Liver (tissue), 9 donors: ENCODE results near the gene RPS19BP1. TPM values are rescaled to one million over a fixed set of nuclear protein-coding genes. Genes with fewer than 3 reads are reported as not detected.

Experiments used
- DNase-seq: peaks from one replicate; pipeline ENCODE4 v3.0.0-alpha.2; 2017; ENCODE audit warnings: low spot score
- H3K27ac ChIP-seq, 2 donors: one replicate each; pipeline ENCODE4 v1.7.0; 2013; ENCODE audit warnings: inconsistent platforms in 2 of 2, low read length in 2 of 2, control low read depth in 1 of 2, low read depth in 1 of 2, mild to moderate bottlenecking in 1 of 2
- H3K27me3 ChIP-seq, 4 donors: one replicate each; pipeline versions ENCODE4 v1.6.1 to v1.7.0; 2013; ENCODE audit warnings: low read length in 3 of 4, inconsistent platforms in 1 of 4, mild to moderate bottlenecking in 1 of 4, moderate library complexity in 1 of 4; ENCODE audit not compliant: control insufficient read depth in 4 of 4, insufficient read depth in 4 of 4
- H3K36me3 ChIP-seq, 4 donors: one replicate each; pipeline versions ENCODE4 v1.6.1 to v1.7.0; 2013; ENCODE audit warnings: low read length in 3 of 4, mild to moderate bottlenecking in 3 of 4, low read depth in 1 of 4, moderate library complexity in 1 of 4; ENCODE audit not compliant: control insufficient read depth in 4 of 4, insufficient read depth in 3 of 4
- H3K4me1 ChIP-seq, 4 donors: one replicate each; pipeline versions ENCODE4 v1.6.1 to v1.7.0; 2013; ENCODE audit warnings: low read length in 3 of 4, mild to moderate bottlenecking in 3 of 4, moderate library complexity in 1 of 4; ENCODE audit not compliant: control insufficient read depth in 4 of 4, insufficient read depth in 4 of 4
- H3K4me3 ChIP-seq, 3 donors: one replicate each; pipeline versions ENCODE4 v1.6.1 to v1.7.0; 2013; ENCODE audit warnings: low read length in 3 of 3, control low read depth in 1 of 3, low read depth in 1 of 3, mild to moderate bottlenecking in 1 of 3
- H3K9ac ChIP-seq, 2 donors: one replicate each; pipeline ENCODE4 v1.7.0; 2013; ENCODE audit warnings: low read length in 2 of 2, mild to moderate bottlenecking in 2 of 2, moderate library complexity in 2 of 2, control low read depth in 1 of 2, low read depth in 1 of 2
- H3K9me3 ChIP-seq, 4 donors: one replicate each; pipeline versions ENCODE4 v1.6.1 to v1.7.0; 2013; ENCODE audit warnings: low read length in 3 of 4; ENCODE audit not compliant: control insufficient read depth in 4 of 4
- ATF3 ChIP-seq: IDR thresholded peaks from 2 replicates; pipeline ENCODE4 v1.6.1; 2016; ENCODE audit warnings: antibody characterized with exemption
- FOXA2 ChIP-seq: IDR thresholded peaks from 2 replicates; pipeline ENCODE4 v1.6.1; 2016; ENCODE audit warnings: antibody characterized with exemption
- GABPA ChIP-seq, 2 donors: IDR thresholded peaks in 1 of 2; conservative IDR thresholded peaks in 1 of 2; 2 replicates each; pipeline ENCODE4 v1.6.1; 2016; ENCODE audit warnings: antibody characterized with exemption in 2 of 2, mild to moderate bottlenecking in 1 of 2, moderate library complexity in 1 of 2
- HNF4A ChIP-seq, 2 donors: conservative IDR thresholded peaks; 2 replicates each; pipeline ENCODE4 v1.6.1; 2016; ENCODE audit warnings: antibody characterized with exemption in 2 of 2, mild to moderate bottlenecking in 2 of 2
- HNF4G ChIP-seq: IDR thresholded peaks from 2 replicates; pipeline ENCODE4 v1.6.1; 2016; ENCODE audit warnings: antibody characterized with exemption
- JUND ChIP-seq, 2 donors: IDR thresholded peaks; 2 replicates each; pipeline ENCODE4 v1.6.1; 2016; ENCODE audit warnings: antibody characterized with exemption in 2 of 2
- MAX ChIP-seq: IDR thresholded peaks from 2 replicates; pipeline ENCODE4 v1.6.1; 2016; ENCODE audit warnings: antibody characterized with exemption
- NR2F2 ChIP-seq: IDR thresholded peaks from 2 replicates; pipeline ENCODE4 v1.6.1; 2016; ENCODE audit warnings: antibody characterized with exemption
- RAD21 ChIP-seq, 2 donors: IDR thresholded peaks; 2 replicates each; pipeline ENCODE4 v1.6.1; 2016; ENCODE audit warnings: antibody characterized with exemption in 2 of 2, mild to moderate bottlenecking in 2 of 2
- REST ChIP-seq: IDR thresholded peaks from 2 replicates; pipeline ENCODE4 v1.6.1; 2016; ENCODE audit warnings: antibody characterized with exemption, mild to moderate bottlenecking
- RXRA ChIP-seq, 2 donors: IDR thresholded peaks; 2 replicates each; pipeline ENCODE4 v1.6.1; 2017 to 2018; ENCODE audit warnings: antibody characterized with exemption in 2 of 2, mild to moderate bottlenecking in 1 of 2
- SP1 ChIP-seq: IDR thresholded peaks from 2 replicates; pipeline ENCODE4 v1.6.1; 2018; ENCODE audit warnings: antibody characterized with exemption, mild to moderate bottlenecking
- TAF1 ChIP-seq: conservative IDR thresholded peaks from 2 replicates; pipeline ENCODE4 v1.6.1; 2016; ENCODE audit warnings: antibody characterized with exemption, mild to moderate bottlenecking
- YY1 ChIP-seq: IDR thresholded peaks from 2 replicates; pipeline ENCODE4 v1.6.1; 2016; ENCODE audit warnings: antibody characterized with exemption, mild to moderate bottlenecking
- ZBTB33 ChIP-seq: IDR thresholded peaks from 2 replicates; pipeline ENCODE4 v1.6.1; 2016; ENCODE audit warnings: antibody characterized with exemption
- whole genome bisulfite sequencing: extraction: QIAGEN DNeasy Blood & Tissue Kit; methylation state at CpG from one replicate; pipeline ENCODE4 v1.1.7; 2013; 5-methylcytosine and 5-hydroxymethylcytosine counted together
- polyA plus RNA-seq, 2 donors: library from polyadenylated mRNA; stranded (reverse) in 1 of 2; unstranded in 1 of 2; fragments of 200-250 nt in 1 of 2; fragments of >200 nt in 1 of 2; fragmentation: Nextera tagmentation in 1 of 2; extraction: Ambion mirVana in 1 of 2; gene quantifications; one replicate each; pipeline versions ENCODE4 v1.2.1 to v1.2.3, GENCODE V29; 2013 to 2015
- total RNA-seq, 2 donors: library from RNA; depleted of rRNA; stranded (reverse); fragments of >200 nt; gene quantifications; one replicate each; pipeline ENCODE4 v1.2.3, GENCODE V29; 2014
- TF ChIP-seq, protein P1 (sequence below): fragments of 150-350 bp; IDR thresholded peaks from 2 replicates; pipeline ENCODE4 v1.5.1; 2017; ENCODE audit warnings: improper control_type of control experiment, low read depth, low read length; ENCODE audit not compliant: missing input control
- donor health status: healthy.
- donor health status: healthy.
- donor health status: healthy.
- donor health status: healthy.
- donor health status: healthy.

Gene RPS19BP1
- total and polyA plus RNA-seq, 4 donors = 36.3 to 89.6 (median 63.3) TPM

GRCh38 chr22:39577366-39577765, 44.8 kb upstream of the RPS19BP1 start:
- Histone ChIP-seq H3K9me3 (no peaks in the 10 kb centered on the region), H3K4me3 (no peak overlapping the region), H3K27me3 (peaks cover 0 to 6% (median 0%) of the 10 kb centered on the region in 4 donors), H3K27ac (no peak overlapping the region), H3K36me3 (no peaks in the 10 kb centered on the region), H3K9ac (no peak overlapping the region), H3K4me1 (no peaks in the 10 kb centered on the region)
- DNase-seq = no peak
- WGBS = 83% methylated on average over 21 of the region's 21 CpGs
- TF ChIP-seq, protein P1, sequence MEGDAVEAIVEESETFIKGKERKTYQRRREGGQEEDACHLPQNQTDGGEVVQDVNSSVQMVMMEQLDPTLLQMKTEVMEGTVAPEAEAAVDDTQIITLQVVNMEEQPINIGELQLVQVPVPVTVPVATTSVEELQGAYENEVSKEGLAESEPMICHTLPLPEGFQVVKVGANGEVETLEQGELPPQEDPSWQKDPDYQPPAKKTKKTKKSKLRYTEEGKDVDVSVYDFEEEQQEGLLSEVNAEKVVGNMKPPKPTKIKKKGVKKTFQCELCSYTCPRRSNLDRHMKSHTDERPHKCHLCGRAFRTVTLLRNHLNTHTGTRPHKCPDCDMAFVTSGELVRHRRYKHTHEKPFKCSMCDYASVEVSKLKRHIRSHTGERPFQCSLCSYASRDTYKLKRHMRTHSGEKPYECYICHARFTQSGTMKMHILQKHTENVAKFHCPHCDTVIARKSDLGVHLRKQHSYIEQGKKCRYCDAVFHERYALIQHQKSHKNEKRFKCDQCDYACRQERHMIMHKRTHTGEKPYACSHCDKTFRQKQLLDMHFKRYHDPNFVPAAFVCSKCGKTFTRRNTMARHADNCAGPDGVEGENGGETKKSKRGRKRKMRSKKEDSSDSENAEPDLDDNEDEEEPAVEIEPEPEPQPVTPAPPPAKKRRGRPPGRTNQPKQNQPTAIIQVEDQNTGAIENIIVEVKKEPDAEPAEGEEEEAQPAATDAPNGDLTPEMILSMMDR = no peak
- TF ChIP-seq ZBTB33 (no peak), YY1 (no peak), HNF4G (no peak), NR2F2 (no peak), SP1 (no peak), ATF3 (no peak), GABPA (IDR thresholded peaks at IDR 0.05 in 1 of 2, conservative IDR thresholded peaks at IDR 0.05 in 1 of 2) (no peak), JUND (IDR thresholded peaks at IDR 0.05) (no peak), MAX (no peak), TAF1 (no peak), HNF4A (conservative IDR thresholded peaks at IDR 0.05) (no peak), FOXA2 (no peak), REST (no peak), RAD21 (IDR thresholded peaks at IDR 0.05) (no peak)

- Histone ChIP-seq H3K27me3 (peaks cover 0 to 3% (median 0%) of the 10 kb centered on the region in 4 donors), H3K4me1 (no peaks in the 10 kb centered on the region), H3K9me3 (no peaks in the 10 kb centered on the region), H3K4me3 (no peak overlapping the region), H3K9ac (no peak overlapping the region), H3K36me3 (no peaks in the 10 kb centered on the region), H3K27ac (no peak overlapping the region)
- TF ChIP-seq RXRA (IDR thresholded peaks at IDR 0.05) (no peak), SP1 (no peak)
- DNase-seq = no peak
- 90% methylated on average over 4 of the region's 4 CpGs for WGBS
Observed at GRCh38 chr22:39576027-39576426, 43.5 kb upstream of the RPS19BP1 start.
